ENCODE data around the gene TTC33.

DNA sequence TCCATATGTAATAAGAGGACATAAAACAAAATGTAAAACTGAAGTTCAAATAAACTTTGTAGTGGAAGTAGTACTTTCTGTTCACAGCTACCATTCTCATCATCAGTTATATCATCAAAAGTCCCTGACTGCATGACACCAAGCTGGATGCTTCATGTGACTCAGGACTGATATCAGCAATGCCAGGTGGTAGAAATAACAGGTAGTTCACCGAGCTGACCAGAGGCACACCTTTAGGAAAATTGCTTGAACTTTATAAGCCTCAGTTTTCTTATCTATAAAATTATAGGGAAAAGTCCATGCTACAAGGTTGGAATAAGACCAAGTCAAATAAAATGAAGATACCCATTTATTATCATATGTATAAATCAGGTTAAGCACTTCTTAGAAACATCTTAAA, 200.9 kb downstream of the TTC33 start:
- TF ChIP-seq, protein P1, sequence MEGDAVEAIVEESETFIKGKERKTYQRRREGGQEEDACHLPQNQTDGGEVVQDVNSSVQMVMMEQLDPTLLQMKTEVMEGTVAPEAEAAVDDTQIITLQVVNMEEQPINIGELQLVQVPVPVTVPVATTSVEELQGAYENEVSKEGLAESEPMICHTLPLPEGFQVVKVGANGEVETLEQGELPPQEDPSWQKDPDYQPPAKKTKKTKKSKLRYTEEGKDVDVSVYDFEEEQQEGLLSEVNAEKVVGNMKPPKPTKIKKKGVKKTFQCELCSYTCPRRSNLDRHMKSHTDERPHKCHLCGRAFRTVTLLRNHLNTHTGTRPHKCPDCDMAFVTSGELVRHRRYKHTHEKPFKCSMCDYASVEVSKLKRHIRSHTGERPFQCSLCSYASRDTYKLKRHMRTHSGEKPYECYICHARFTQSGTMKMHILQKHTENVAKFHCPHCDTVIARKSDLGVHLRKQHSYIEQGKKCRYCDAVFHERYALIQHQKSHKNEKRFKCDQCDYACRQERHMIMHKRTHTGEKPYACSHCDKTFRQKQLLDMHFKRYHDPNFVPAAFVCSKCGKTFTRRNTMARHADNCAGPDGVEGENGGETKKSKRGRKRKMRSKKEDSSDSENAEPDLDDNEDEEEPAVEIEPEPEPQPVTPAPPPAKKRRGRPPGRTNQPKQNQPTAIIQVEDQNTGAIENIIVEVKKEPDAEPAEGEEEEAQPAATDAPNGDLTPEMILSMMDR (IDR thresholded peaks at IDR 0.05) = no peak
- TF ChIP-seq POLR2A (IDR thresholded peaks at IDR 0.05) (no peak), POLR2AphosphoS5 (IDR thresholded peaks at IDR 0.05) (no peak)
